Gastrocnemius medialis (tissue), 4 donors: ENCODE data around the gene MAN1C1. TPM values are rescaled to one million over a fixed set of nuclear protein-coding genes. Genes with fewer than 3 reads are reported as not detected.

ENCODE experiments used
- ATAC-seq, 2 donors: fragments of 150-250 bp; one replicate each; pipeline ENCODE4 v1.9.1; 2016
- DNase-seq, 2 donors: peaks; one replicate each; pipeline ENCODE4 v3.0.0-alpha.2; 2019
- H3K27ac ChIP-seq, 4 donors: fragments of 200-600 bp; sonication (generic); 1 replicate in 1 of 4; 2 replicates in 3 of 4; pipeline ENCODE4 v1.5.1; 2016 to 2018; ENCODE audit warnings: mild to moderate bottlenecking in 2 of 4, moderate library complexity in 1 of 4
- H3K27me3 ChIP-seq, 3 donors: fragments of 200-600 bp; sonication (generic) in 2 of 3; 1 replicate in 1 of 3; 2 replicates in 2 of 3; pipeline versions ENCODE4 v1.5.1 to v1.6.0; 2016 to 2019; ENCODE audit warnings: mild to moderate bottlenecking in 1 of 3, moderate library complexity in 1 of 3
- H3K36me3 ChIP-seq, 2 donors: fragments of 200-600 bp; sonication (generic) in 1 of 2; one replicate each; pipeline ENCODE4 v1.5.1; 2017 to 2018
- H3K4me1 ChIP-seq, 2 donors: fragments of 200-600 bp; sonication (generic) in 1 of 2; one replicate each; pipeline ENCODE4 v1.5.1; 2016 to 2017; ENCODE audit warnings: mild to moderate bottlenecking in 2 of 2
- H3K4me3 ChIP-seq, 4 donors: fragments of 200-600 bp; sonication (generic) in 3 of 4; 1 replicate in 1 of 4; 2 replicates in 3 of 4; pipeline ENCODE4 v1.5.1; 2016 to 2019; ENCODE audit warnings: mild to moderate bottlenecking in 2 of 4
- H3K9me3 ChIP-seq, 3 donors: fragments of 200-600 bp; sonication (generic) in 2 of 3; 1 replicate in 1 of 3; 2 replicates in 2 of 3; pipeline ENCODE4 v1.5.1; 2016 to 2019
- POLR2A ChIP-seq, 2 donors: fragments of 450-650 bp; IDR thresholded peaks; one replicate each; pipeline ENCODE4 v1.6.1; 2017; ENCODE audit warnings: antibody characterized with exemption in 2 of 2, mild to moderate bottlenecking in 2 of 2, moderate library complexity in 2 of 2
- in situ Hi-C, 4 donors: fragments of 200-750 bp; cut with MboI; loops; one replicate each; pipeline versions ENCODE4 v1.15.0 to v1.8.0; 2017; ENCODE audit warnings: low sequenced_read_pairs in 4 of 4
- intact Hi-C: fragments of 100-400 bp; cut with DNase I; formaldehyde crosslinking; loops from one replicate; pipeline ENCODE4 v1.15.1; 2023; ENCODE audit warnings: low total_unique reads
- total RNA-seq, 4 donors: library from RNA; depleted of rRNA; stranded (reverse); fragments of >200 nt; gene quantifications; one replicate each; pipeline versions ENCODE4 v1.1.0 to v1.2.3, GENCODE V29; 2016
- TF ChIP-seq, protein P1 (sequence below), 5 experiments: fragments of 450-650 bp in 3 of 5; fragments of 200-600 bp in 2 of 5; sonication (generic) in 2 of 5; IDR thresholded peaks in 4 of 5; conservative IDR thresholded peaks in 1 of 5; 1 replicate in 4 of 5; 2 replicates in 1 of 5; pipeline ENCODE4 v1.5.1; 2016 to 2019; ENCODE audit warnings: antibody characterized with exemption in 5 of 5, mild to moderate bottlenecking in 3 of 5, moderate library complexity in 3 of 5

MAN1C1 gene
- total RNA-seq, 4 donors from 2014 or later: 2.0 to 4.4 (median 2.5) TPM

GRCh38 chr1:25707280-25708016, 90.9 kb downstream of the MAN1C1 start:
- no peak for ATAC-seq
- in situ Hi-C loops: no loop called here

GRCh38 chr1:25710583-25711347, 94.2 kb downstream of the MAN1C1 start:
- TF ChIP-seq POLR2A (IDR thresholded peaks at IDR 0.05): no peak
- TF ChIP-seq, protein P1, sequence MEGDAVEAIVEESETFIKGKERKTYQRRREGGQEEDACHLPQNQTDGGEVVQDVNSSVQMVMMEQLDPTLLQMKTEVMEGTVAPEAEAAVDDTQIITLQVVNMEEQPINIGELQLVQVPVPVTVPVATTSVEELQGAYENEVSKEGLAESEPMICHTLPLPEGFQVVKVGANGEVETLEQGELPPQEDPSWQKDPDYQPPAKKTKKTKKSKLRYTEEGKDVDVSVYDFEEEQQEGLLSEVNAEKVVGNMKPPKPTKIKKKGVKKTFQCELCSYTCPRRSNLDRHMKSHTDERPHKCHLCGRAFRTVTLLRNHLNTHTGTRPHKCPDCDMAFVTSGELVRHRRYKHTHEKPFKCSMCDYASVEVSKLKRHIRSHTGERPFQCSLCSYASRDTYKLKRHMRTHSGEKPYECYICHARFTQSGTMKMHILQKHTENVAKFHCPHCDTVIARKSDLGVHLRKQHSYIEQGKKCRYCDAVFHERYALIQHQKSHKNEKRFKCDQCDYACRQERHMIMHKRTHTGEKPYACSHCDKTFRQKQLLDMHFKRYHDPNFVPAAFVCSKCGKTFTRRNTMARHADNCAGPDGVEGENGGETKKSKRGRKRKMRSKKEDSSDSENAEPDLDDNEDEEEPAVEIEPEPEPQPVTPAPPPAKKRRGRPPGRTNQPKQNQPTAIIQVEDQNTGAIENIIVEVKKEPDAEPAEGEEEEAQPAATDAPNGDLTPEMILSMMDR (IDR thresholded peaks at IDR 0.05 in 4 of 5, conservative IDR thresholded peaks at IDR 0.05 in 1 of 5): no peak
- in situ Hi-C loops: no loop called here

More at GRCh38 chr1:25707280-25708016, 90.9 kb downstream of the MAN1C1 start:
- TF ChIP-seq POLR2A (IDR thresholded peaks at IDR 0.05): no peak
- TF ChIP-seq, protein P1 (IDR thresholded peaks at IDR 0.05 in 4 of 5, conservative IDR thresholded peaks at IDR 0.05 in 1 of 5): no peak
- no peak overlapping the region for H3K27ac ChIP-seq
- no peaks in the 10 kb centered on the region for H3K36me3 ChIP-seq
- peaks cover 10 to 12% of the 10 kb centered on the region in 2 donors for H3K4me1 ChIP-seq
- intact Hi-C loops: no loop called here
- no peaks in the 10 kb centered on the region for H3K9me3 ChIP-seq
- H3K27me3 ChIP-seq: no peaks in the 10 kb centered on the region
- no peak overlapping the region for H3K4me3 ChIP-seq
- no peak for DNase-seq

DNA sequence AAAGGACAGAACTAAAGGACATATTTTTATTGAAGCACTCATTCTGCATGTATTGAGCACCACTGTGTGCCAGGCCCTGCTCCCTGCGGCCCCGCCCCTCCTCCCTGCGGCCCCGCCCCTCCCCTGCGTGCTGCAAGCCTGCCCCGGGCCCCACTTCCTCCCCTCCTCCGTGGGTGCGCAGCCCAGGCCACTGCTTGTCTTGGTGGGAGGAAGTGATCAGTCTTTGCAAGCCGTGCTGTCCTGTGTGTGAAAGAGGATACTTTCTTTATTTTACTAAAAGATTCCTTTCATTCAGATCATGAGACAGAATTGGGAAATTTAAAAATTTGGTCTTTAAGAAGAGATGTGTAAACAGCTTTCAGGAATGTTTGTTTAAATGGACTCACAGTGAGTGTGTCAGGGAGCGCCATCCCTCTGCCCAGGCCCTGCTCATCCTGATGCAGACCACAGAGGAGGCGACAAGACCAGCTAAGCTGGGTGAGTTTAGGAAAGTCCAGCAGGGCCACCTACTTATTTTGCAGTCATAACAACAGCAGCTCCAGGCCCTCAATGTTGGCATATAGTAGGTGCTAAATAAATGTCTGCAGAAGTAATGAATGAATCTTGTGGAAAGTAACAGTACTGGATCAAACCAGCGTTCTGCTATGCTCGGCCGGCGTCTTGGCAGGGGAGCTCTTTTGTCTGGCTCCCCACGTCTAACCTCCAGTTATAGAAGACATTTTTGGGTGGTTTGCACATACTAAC, 95.1 kb downstream of the MAN1C1 start:
- ATAC-seq (no peak), DNase-seq (no peak)
- intact Hi-C loops: no loop called here
- H3K4me1 ChIP-seq: peaks cover 5% of the 10 kb centered on the region in 2 donors
- no peaks in the 10 kb centered on the region for H3K27me3 ChIP-seq
- in situ Hi-C loops: no loop called here
- no peak overlapping the region for H3K4me3 ChIP-seq
- TF ChIP-seq, protein P1 (IDR thresholded peaks at IDR 0.05 in 4 of 5, conservative IDR thresholded peaks at IDR 0.05 in 1 of 5): no peak
- TF ChIP-seq POLR2A (IDR thresholded peaks at IDR 0.05): no peak
- no peak overlapping the region for H3K27ac ChIP-seq
- no peaks in the 10 kb centered on the region for H3K36me3 ChIP-seq
- H3K9me3 ChIP-seq: no peaks in the 10 kb centered on the region

More at GRCh38 chr1:25710583-25711347, 94.2 kb downstream of the MAN1C1 start:
- peaks cover 10 to 12% of the 10 kb centered on the region in 2 donors for H3K4me1 ChIP-seq
- no peak overlapping the region for H3K27ac ChIP-seq
- ATAC-seq (no peak), DNase-seq (no peak)
- no peaks in the 10 kb centered on the region for H3K9me3 ChIP-seq
- H3K4me3 ChIP-seq: no peak overlapping the region
- no peaks in the 10 kb centered on the region for H3K36me3 ChIP-seq
- H3K27me3 ChIP-seq: no peaks in the 10 kb centered on the region
- intact Hi-C loops: no loop called here

DNA sequence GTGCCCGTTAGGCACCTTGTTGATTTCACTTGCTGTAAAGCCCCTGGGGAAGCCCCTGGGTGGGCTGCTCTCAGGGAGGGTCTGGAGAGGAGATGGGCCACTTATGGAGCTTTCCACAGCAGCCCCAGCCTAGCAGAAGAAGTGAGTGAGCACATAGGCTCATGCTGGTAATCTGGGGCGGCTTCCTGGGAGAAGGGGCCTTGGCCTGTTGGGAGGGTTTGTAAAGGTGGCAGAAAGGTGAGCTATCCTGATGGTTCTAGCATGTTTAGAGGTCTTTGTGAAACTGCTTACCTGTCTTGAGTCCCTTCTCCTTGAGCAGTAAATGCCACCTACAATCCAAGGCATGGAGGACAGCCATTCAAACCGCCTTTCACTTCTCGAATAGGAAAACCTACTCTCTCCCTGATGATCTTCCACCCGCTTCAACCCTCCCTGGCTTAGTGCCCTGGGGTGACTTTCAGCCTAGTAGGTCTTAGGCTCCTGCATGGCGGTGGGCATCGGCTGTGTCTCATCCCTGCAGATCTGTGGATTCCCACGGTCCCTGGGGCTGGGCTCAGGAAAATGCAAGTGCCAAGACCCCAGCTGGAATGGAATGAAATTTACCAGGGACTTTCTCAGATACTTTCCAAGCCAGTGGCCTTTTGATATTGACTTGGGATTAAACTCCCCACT, 95.8 kb downstream of the MAN1C1 start:
- intact Hi-C loops (no loop called here), in situ Hi-C loops (no loop called here)
- Histone ChIP-seq H3K27me3 (no peaks in the 10 kb centered on the region), H3K9me3 (no peaks in the 10 kb centered on the region), H3K4me1 (peaks cover 0 to 5% of the 10 kb centered on the region in 2 donors), H3K4me3 (no peak overlapping the region), H3K27ac (no peak overlapping the region), H3K36me3 (no peaks in the 10 kb centered on the region)
- no peak for TF ChIP-seq POLR2A (IDR thresholded peaks at IDR 0.05)
- TF ChIP-seq, protein P1 (IDR thresholded peaks at IDR 0.05 in 4 of 5, conservative IDR thresholded peaks at IDR 0.05 in 1 of 5): no peak
- no peak for DNase-seq
- ATAC-seq: no peak
